ENCODE data around the gene VPS41.

- no peak for TF ChIP-seq RBBP5 (conservative IDR thresholded peaks at IDR 0.05)
- no peak for TF ChIP-seq NFYB (IDR thresholded peaks at IDR 0.05; ENCODE audit: insufficient read depth, low read depth, low read length)
- no peak for TF ChIP-seq TAF1 (IDR thresholded peaks at IDR 0.05; ENCODE audit: borderline replicate concordance, low read depth, low read length)
- TF ChIP-seq CTCF (IDR thresholded peaks at IDR 0.05 in 2 of 3, conservative IDR thresholded peaks at IDR 0.05 in 1 of 3; ENCODE audit: control insufficient read depth in 2 of 3, extremely low read depth in 1 of 3, insufficient read depth in 1 of 3, low read depth in 3 of 3, low read length in 3 of 3) = no peak
- no peak for TF ChIP-seq YBX1 (IDR thresholded peaks at IDR 0.05)
- TF ChIP-seq CBFB (IDR thresholded peaks at IDR 0.05; ENCODE audit: low read depth) = no peak
- TF ChIP-seq SMARCA5 (IDR thresholded peaks at IDR 0.05) = no peak
- no peak for TF ChIP-seq PBX3 (IDR thresholded peaks at IDR 0.05; ENCODE audit: insufficient replicate concordance, low read depth, low read length)
- TF ChIP-seq USF2 (IDR thresholded peaks at IDR 0.05; ENCODE audit: borderline replicate concordance, low read depth, low read length) = no peak
- no peak for TF ChIP-seq YY1 (IDR thresholded peaks at IDR 0.05; ENCODE audit: low read depth, low read length)
- no peak for TF ChIP-seq JUND (IDR thresholded peaks at IDR 0.05; ENCODE audit: low read depth, low read length)
- TF ChIP-seq POLR2A (IDR thresholded peaks at IDR 0.05; ENCODE audit: low read depth, low read length) = no peak
- TF ChIP-seq ZNF24 (IDR thresholded peaks at IDR 0.05) = no peak
Measured at GRCh38 chr7:38863601-38864291, 45.2 kb downstream of the VPS41 start.
